WTC11 (cell line): Measurements from ENCODE around the gene OPN3. TPM values are rescaled to one million over a fixed set of nuclear protein-coding genes. Genes with fewer than 3 reads are reported as not detected.

Source experiments
- ATAC-seq: fragments of 200-7000 bp; cut with Tn5 transposase; 2 replicates; pipeline ENCODE4 v1.10.0; 2021; ENCODE audit warnings: mild to moderate bottlenecking, moderate library complexity
- CTCF ChIA-PET: fragments of 300-600 bp; sonication (Branson Sonifier 250); formaldehyde crosslinking; loops from one replicate; lab custom pipeline; 2021; ENCODE audit warnings: antibody characterized with exemption; lab: Charles Lee
- POLR2A ChIA-PET: fragments of 350-600 bp; sonication (Branson Sonifier 250); formaldehyde crosslinking; loops from one replicate; lab custom pipeline; 2021; ENCODE audit warnings: antibody characterized with exemption; lab: Charles Lee
- DNase-seq: peaks from one replicate; pipeline ENCODE4 v3.0.0; 2021; ENCODE audit warnings: low spot score
- H3K27ac Mint-ChIP-seq: 2 replicates; pipeline ENCODE4 v1.8.0; 2021; ENCODE audit warnings: mixed read lengths
- H3K27me3 Mint-ChIP-seq: 2 replicates; pipeline ENCODE4 v1.8.0; 2021; ENCODE audit warnings: low read depth, mild to moderate bottlenecking, moderate library complexity, mixed read lengths
- H3K36me3 Mint-ChIP-seq: 2 replicates; pipeline ENCODE4 v1.8.0; 2021; ENCODE audit warnings: mixed read lengths
- H3K4me1 Mint-ChIP-seq: 2 replicates; pipeline ENCODE4 v1.8.0; 2022; ENCODE audit warnings: mixed read lengths
- H3K4me3 Mint-ChIP-seq: 2 replicates; pipeline ENCODE4 v1.8.0; 2021; ENCODE audit warnings: mild to moderate bottlenecking, moderate library complexity, mixed read lengths
- H3K9me3 Mint-ChIP-seq: 2 replicates; pipeline ENCODE4 v1.8.0; 2021; ENCODE audit warnings: mixed read lengths
- CREB1 ChIP-seq: sonication (generic); formaldehyde crosslinking; IDR thresholded peaks from 2 replicates; pipeline ENCODE4 v1.8.0; 2023; ENCODE audit warnings: mild to moderate bottlenecking, missing genetic modification reagents
- CREM ChIP-seq: sonication (generic); formaldehyde crosslinking; IDR thresholded peaks from 2 replicates; pipeline ENCODE4 v1.8.1; 2022; ENCODE audit warnings: mild to moderate bottlenecking, missing genetic modification reagents, moderate library complexity
- ELF4 ChIP-seq: sonication (generic); formaldehyde crosslinking; IDR thresholded peaks from 2 replicates; pipeline ENCODE4 v1.8.1; 2022; ENCODE audit warnings: low read depth, mild to moderate bottlenecking, moderate library complexity, missing genetic modification reagents
- FOXP1 ChIP-seq: sonication (generic); formaldehyde crosslinking; IDR thresholded peaks from 2 replicates; pipeline ENCODE4 v1.8.0; 2022; ENCODE audit warnings: missing genetic modification reagents, mild to moderate bottlenecking, moderate library complexity, borderline replicate concordance
- NFATC4 ChIP-seq: fragments of 250-450 bp; sonication (Bioruptor Pico); IDR thresholded peaks from 2 replicates; pipeline ENCODE4 v1.9.0; 2021; ENCODE audit warnings: mild to moderate bottlenecking
- NFYB ChIP-seq: sonication (generic); formaldehyde crosslinking; conservative IDR thresholded peaks from 2 replicates; pipeline ENCODE4 v1.8.0; 2022; ENCODE audit warnings: low read depth, missing genetic modification reagents
- NR3C1 ChIP-seq: sonication (generic); formaldehyde crosslinking; conservative IDR thresholded peaks from 2 replicates; pipeline ENCODE4 v1.8.1; 2023; ENCODE audit warnings: low read depth, mild to moderate bottlenecking, missing genetic modification reagents
- PRRX2 ChIP-seq: fragments of 250-450 bp; sonication (Bioruptor Pico); IDR thresholded peaks from 2 replicates; pipeline ENCODE4 v1.8.0; 2021; ENCODE audit warnings: mild to moderate bottlenecking
- SOX15 ChIP-seq: fragments of 250-450 bp; sonication (Bioruptor Pico); IDR thresholded peaks from 2 replicates; pipeline ENCODE4 v1.9.0; 2021; ENCODE audit warnings: mild to moderate bottlenecking
- SP1 ChIP-seq: sonication (generic); formaldehyde crosslinking; conservative IDR thresholded peaks from 2 replicates; pipeline ENCODE4 v1.8.1; 2022; ENCODE audit warnings: missing genetic modification reagents
- ZNF138 ChIP-seq: sonication (generic); formaldehyde crosslinking; conservative IDR thresholded peaks from 2 replicates; pipeline ENCODE4 v1.8.1; 2022; ENCODE audit warnings: mild to moderate bottlenecking, moderate library complexity, missing genetic modification reagents
- ZNF219 ChIP-seq: sonication (generic); formaldehyde crosslinking; IDR thresholded peaks from 2 replicates; pipeline ENCODE4 v1.8.0; 2023; ENCODE audit warnings: missing genetic modification reagents, mild to moderate bottlenecking, borderline replicate concordance
- ZNF232 ChIP-seq: sonication (generic); formaldehyde crosslinking; IDR thresholded peaks from 2 replicates; pipeline ENCODE4 v1.8.0; 2022; ENCODE audit warnings: mild to moderate bottlenecking, missing genetic modification reagents
- total RNA-seq: library from RNA; stranded (reverse); gene quantifications from 3 replicates; pipeline ENCODE4 v1.2.3, GENCODE V29; 2021
- TF ChIP-seq, protein P1 (sequence below): sonication (generic); formaldehyde crosslinking; IDR thresholded peaks from 2 replicates; pipeline ENCODE4 v1.8.1; 2023; ENCODE audit warnings: mild to moderate bottlenecking, moderate library complexity, missing genetic modification reagents
- TF ChIP-seq, protein P2 (sequence below): sonication (generic); formaldehyde crosslinking; IDR thresholded peaks from 2 replicates; pipeline ENCODE4 v1.8.1; 2022; ENCODE audit warnings: low read depth, mild to moderate bottlenecking, moderate library complexity, missing genetic modification reagents, borderline replicate concordance
- TF ChIP-seq, protein P3 (sequence below): sonication (generic); formaldehyde crosslinking; IDR thresholded peaks from 2 replicates; pipeline ENCODE4 v1.8.0; 2023; ENCODE audit warnings: mild to moderate bottlenecking, missing genetic modification reagents

The OPN3 gene
- total RNA-seq, 1 experiment from 2014 or later: 17.2 TPM

DNA sequence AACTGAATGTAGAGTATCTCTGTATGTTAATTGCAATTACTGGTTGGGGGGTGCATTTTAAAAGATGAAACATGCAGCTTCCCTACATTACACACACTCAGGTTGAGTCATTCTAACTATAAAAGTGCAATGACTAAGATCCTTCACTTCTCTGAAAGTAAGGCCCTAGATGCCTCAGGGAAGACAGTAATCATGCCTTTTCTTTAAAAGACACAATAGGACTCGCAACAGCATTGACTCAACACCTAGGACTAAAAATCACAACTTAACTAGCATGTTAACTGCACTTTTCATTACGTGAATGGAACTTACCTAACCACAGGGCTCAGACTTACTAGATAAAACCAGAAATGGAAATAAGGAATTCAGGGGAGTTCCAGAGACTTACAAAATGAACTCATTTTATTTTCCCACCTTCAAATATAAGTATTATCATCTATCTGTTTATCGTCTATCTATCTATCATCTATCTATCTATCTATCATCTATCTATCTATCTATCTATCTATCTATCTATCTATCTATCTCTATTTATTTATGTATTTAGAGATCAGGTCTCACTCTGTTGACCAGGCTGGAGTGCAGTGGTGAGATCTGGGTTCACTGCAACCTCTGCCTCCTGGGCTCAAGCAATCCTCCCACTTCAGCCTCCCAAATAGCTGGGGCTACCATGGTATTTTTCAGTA is 47.8 kb downstream of the OPN3 start:
- DNase-seq: no peak
- no peak overlapping the region for H3K4me3 Mint-ChIP-seq
- no peaks in the 10 kb centered on the region for H3K9me3 Mint-ChIP-seq
- ChIA-PET POLR2A (no interaction called here), CTCF (no interaction called here)
- H3K36me3 Mint-ChIP-seq: peaks cover under 1% of the 10 kb centered on the region; the same call in 1 of the 2 replicates
- H3K27ac Mint-ChIP-seq: no peak overlapping the region
- H3K4me1 Mint-ChIP-seq: no peaks in the 10 kb centered on the region
- TF ChIP-seq CREM (CRISPR knock-in tag) (no peak), SP1 (CRISPR knock-in tag) (no peak), ELF4 (CRISPR knock-in tag) (no peak), ZNF138 (CRISPR knock-in tag) (no peak), NFATC4 (no peak), ZNF232 (no peak), SOX15 (CRISPR knock-in tag) (no peak)
- TF ChIP-seq, protein P1, sequence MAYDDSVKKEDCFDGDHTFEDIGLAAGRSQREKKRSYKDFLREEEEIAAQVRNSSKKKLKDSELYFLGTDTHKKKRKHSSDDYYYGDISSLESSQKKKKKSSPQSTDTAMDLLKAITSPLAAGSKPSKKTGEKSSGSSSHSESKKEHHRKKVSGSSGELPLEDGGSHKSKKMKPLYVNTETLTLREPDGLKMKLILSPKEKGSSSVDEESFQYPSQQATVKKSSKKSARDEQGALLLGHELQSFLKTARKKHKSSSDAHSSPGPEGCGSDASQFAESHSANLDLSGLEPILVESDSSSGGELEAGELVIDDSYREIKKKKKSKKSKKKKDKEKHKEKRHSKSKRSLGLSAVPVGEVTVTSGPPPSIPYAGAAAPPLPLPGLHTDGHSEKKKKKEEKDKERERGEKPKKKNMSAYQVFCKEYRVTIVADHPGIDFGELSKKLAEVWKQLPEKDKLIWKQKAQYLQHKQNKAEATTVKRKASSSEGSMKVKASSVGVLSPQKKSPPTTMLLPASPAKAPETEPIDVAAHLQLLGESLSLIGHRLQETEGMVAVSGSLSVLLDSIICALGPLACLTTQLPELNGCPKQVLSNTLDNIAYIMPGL (CRISPR knock-in tag): no peak
- TF ChIP-seq, protein P2, sequence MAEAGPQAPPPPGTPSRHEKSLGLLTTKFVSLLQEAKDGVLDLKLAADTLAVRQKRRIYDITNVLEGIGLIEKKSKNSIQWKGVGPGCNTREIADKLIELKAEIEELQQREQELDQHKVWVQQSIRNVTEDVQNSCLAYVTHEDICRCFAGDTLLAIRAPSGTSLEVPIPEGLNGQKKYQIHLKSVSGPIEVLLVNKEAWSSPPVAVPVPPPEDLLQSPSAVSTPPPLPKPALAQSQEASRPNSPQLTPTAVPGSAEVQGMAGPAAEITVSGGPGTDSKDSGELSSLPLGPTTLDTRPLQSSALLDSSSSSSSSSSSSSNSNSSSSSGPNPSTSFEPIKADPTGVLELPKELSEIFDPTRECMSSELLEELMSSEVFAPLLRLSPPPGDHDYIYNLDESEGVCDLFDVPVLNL (CRISPR knock-in tag): no peak
- no peaks in the 10 kb centered on the region for H3K27me3 Mint-ChIP-seq
- ATAC-seq: no peak

DNA sequence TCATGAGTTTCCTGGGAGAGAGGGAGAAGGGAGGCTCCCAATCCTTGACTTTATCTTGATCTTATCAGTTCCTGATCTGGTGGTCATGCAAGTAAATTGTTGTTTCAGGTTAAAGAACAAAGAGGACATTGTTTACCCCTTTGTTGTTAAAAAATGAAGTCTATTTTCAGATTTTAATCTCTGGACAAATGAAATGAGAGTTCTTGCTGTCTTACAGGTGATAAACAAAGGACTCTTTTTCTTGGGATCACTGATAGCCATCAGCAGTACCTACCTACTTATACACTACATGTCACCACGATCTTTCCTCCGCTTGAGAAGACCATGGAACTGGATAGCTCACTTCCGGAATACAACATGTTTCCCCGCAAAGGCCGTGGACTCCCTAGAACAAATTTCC is 48.4 kb downstream of the OPN3 start:
- POLR2A ChIA-PET: no interaction called here
- no peak for ATAC-seq
- Mint-ChIP-seq H3K9me3 (no peaks in the 10 kb centered on the region), H3K27ac (no peak overlapping the region), H3K4me3 (no peak overlapping the region), H3K27me3 (no peaks in the 10 kb centered on the region), H3K36me3 (no peaks in the 10 kb centered on the region), H3K4me1 (no peaks in the 10 kb centered on the region)
- CTCF ChIA-PET: interaction anchor here (1.0 to 1.2 kb wide), 2 partner anchors 13 to 20 kb away, joined by 3 to 5 read pairs; no protein-coding TSS in a partner anchor
- TF ChIP-seq SP1 (CRISPR knock-in tag) (no peak), NR3C1 (CRISPR knock-in tag) (no peak), PRRX2 (CRISPR knock-in tag) (no peak), FOXP1 (CRISPR knock-in tag) (no peak)
- DNase-seq: no peak

DNA sequence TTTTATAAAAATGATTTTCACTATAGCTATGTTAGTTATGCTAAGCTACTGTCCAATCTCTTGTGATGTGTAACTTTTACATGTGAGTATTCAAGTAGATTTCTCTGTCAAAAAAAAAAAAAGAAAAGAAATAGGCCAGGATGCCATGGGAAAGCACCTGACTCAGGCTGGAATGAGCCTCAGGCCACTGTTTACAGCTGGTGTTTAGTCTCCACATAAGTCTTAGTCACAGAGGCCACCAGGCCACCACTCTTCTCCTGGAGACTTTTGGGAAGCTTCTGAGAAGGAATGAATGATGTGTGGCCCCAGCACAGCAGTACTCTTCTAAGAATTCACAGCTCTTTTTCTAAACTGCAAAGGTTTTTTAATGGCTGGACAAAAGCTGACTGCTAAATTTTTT is 48.9 kb downstream of the OPN3 start:
- CTCF ChIA-PET: interaction anchor here (1.0 to 1.2 kb wide), 2 partner anchors 13 to 20 kb away, joined by 3 to 5 read pairs; no protein-coding TSS in a partner anchor
- no peak for ATAC-seq
- Mint-ChIP-seq H3K27ac (no peak overlapping the region), H3K36me3 (no peaks in the 10 kb centered on the region), H3K4me1 (no peaks in the 10 kb centered on the region), H3K9me3 (no peaks in the 10 kb centered on the region), H3K4me3 (no peak overlapping the region)
- TF ChIP-seq CREB1 (CRISPR knock-in tag): no peak
- no peak for TF ChIP-seq ZNF232
- TF ChIP-seq, protein P1 (CRISPR knock-in tag): no peak
- TF ChIP-seq, protein P3, sequence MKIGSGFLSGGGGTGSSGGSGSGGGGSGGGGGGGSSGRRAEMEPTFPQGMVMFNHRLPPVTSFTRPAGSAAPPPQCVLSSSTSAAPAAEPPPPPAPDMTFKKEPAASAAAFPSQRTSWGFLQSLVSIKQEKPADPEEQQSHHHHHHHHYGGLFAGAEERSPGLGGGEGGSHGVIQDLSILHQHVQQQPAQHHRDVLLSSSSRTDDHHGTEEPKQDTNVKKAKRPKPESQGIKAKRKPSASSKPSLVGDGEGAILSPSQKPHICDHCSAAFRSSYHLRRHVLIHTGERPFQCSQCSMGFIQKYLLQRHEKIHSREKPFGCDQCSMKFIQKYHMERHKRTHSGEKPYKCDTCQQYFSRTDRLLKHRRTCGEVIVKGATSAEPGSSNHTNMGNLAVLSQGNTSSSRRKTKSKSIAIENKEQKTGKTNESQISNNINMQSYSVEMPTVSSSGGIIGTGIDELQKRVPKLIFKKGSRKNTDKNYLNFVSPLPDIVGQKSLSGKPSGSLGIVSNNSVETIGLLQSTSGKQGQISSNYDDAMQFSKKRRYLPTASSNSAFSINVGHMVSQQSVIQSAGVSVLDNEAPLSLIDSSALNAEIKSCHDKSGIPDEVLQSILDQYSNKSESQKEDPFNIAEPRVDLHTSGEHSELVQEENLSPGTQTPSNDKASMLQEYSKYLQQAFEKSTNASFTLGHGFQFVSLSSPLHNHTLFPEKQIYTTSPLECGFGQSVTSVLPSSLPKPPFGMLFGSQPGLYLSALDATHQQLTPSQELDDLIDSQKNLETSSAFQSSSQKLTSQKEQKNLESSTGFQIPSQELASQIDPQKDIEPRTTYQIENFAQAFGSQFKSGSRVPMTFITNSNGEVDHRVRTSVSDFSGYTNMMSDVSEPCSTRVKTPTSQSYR (CRISPR knock-in tag): no peak
- TF ChIP-seq NFYB (CRISPR knock-in tag): no peak
- no peak for TF ChIP-seq ZNF219 (CRISPR knock-in tag)
- TF ChIP-seq, all 79 proteins: peak for 0
- H3K27me3 Mint-ChIP-seq: no peaks in the 10 kb centered on the region
- no peak for DNase-seq
- POLR2A ChIA-PET: no interaction called here
